ENCODE measurements around the gene RARA. TPM values are rescaled to one million over a fixed set of nuclear protein-coding genes. Genes with fewer than 3 reads are reported as not detected.
"Not testable (repeated sequence)": the region's sequence is repeated elsewhere in the genome, so short reads cannot be mapped to it uniquely, and the experiment has no call there.

RARA gene
- total RNA-seq, 1 donor from 2014 or later, result 19.5 TPM

DNA sequence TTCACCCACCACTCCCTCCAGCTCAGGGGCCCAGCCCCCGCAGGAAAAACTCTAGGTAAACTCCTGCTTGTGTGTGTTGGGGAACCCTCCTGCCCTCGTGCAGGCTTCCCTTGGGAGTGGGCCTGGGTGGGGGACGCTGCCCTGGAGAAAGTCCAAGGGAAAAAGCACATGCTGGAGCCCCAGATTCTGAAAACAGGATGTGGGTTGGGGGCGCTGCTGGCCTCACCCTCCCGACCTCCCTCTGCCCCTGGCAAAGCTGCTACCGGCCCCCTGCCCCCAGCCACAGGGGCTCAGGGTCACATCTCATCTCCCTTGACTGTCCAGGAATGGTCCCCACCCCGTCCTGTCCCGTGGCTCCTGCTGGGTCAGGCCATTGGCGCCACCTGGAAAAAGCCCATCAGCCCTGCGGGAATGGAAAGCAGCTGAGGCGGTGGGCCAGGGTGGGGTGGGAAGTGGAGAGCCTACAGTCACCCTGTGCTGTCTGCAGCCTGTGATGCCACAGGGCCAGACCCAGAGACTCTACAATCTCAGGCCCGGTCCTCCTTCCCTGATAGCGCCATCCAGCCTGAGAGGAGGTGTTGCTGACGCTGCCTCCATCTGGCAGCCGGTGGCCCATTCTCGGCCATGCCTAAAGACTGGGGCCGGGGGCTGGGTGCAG lies 58.0 kb downstream of the RARA start:
- TF ChIP-seq CTCF (conservative IDR thresholded peaks at IDR 0.05; ENCODE audit: low read depth, low read length), result no peak
- no peak for DNase-seq (ENCODE audit: low read depth)
- no peak overlapping the region for H3K4me3 ChIP-seq (ENCODE audit: low read depth, low read length)

GRCh38 chr17:40367728-40368127 lies 58.7 kb downstream of the RARA start:
- not testable (repeated sequence) for DNase-seq (ENCODE audit: low read depth); H3K4me3 ChIP-seq (ENCODE audit: low read depth, low read length)

- no peak for TF ChIP-seq CTCF (conservative IDR thresholded peaks at IDR 0.05; ENCODE audit: low read depth, low read length)
- no peak for DNase-seq (ENCODE audit: low read depth)
- no peak overlapping the region for H3K4me3 ChIP-seq (ENCODE audit: low read depth, low read length)
Measured at GRCh38 chr17:40369923-40370322, 60.9 kb downstream of the RARA start.

DNA sequence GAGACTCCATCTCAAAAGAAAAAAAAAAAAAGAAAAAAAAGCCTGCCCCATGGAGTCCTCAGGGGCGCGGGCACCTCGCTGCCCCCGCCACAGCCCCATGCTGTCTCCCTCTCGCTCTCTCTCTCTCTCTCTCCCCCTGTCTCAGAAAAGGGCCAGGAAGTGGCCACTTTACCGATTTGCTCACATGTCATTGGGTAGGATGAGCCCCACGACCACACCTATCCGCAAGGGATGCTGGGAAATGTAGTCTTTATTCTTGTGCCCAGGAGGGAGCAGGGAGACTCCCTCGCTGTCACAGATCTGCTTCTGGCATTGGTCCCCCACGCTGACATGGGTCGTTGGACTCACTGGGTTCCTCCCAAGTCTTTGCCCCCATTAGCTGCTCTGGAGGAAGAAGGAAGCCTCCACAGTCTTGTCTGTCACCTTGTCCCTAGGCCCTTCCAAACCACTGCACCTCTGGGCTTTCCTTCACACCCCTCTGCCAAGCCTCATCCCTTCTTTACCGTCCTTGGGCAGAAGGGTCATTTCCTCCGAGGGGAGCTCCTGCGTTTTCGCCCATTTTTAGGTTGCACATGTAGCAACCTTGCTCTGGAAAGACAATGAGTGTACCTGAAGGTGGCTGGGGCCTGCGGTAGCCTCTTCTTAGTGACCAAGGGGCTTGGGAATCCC lies 62.4 kb downstream of the RARA start:
- no peak overlapping the region for H3K4me3 ChIP-seq (ENCODE audit: low read depth, low read length)
- DNase-seq (ENCODE audit: low read depth), result no peak
- no peak for TF ChIP-seq CTCF (conservative IDR thresholded peaks at IDR 0.05; ENCODE audit: low read depth, low read length)

DNA sequence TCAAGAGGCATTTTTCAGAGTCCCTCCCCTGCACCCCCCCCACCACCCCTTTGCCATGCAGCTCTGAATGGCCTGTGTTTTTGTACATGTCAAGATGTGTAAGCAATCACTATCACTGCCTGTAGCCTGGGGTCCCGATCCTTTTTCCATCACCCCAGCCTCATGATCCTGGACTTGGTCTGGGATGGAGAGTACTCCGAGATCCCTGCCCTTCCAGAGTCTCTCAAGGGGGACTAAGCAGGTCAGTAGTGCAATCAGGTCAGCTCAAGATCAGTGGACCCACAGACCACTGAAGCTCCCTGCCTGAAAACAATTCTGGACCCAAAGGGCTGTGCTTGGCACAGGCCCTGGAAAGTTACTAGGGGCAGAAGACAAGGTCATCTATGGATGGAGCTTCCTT lies 63.1 kb downstream of the RARA start:
- H3K4me3 ChIP-seq (ENCODE audit: low read depth, low read length), result no peak overlapping the region
- DNase-seq (ENCODE audit: low read depth), result no peak
- TF ChIP-seq CTCF (conservative IDR thresholded peaks at IDR 0.05; ENCODE audit: low read depth, low read length), result no peak

DNA sequence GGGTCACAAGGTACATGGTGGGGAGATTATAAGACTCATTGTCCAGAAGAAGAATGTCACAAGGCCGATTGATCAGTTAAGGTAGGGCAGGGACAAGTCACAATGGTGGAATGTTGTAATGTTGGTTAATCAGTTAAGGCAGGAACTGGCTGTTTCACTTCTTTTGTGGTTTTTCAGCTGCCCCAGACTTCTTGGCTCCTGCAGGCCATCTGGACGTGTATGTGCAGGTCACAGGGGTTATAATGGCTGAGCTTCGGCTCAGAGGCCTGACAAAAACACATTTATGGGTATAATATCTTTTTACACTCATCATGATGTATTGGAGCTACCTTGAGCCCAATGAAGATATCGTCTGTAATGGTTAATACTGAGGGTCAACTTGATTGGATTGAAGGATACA lies 63.7 kb downstream of the RARA start:
- DNase-seq (ENCODE audit: low read depth); H3K4me3 ChIP-seq (ENCODE audit: low read depth, low read length): not testable (repeated sequence)

DNA sequence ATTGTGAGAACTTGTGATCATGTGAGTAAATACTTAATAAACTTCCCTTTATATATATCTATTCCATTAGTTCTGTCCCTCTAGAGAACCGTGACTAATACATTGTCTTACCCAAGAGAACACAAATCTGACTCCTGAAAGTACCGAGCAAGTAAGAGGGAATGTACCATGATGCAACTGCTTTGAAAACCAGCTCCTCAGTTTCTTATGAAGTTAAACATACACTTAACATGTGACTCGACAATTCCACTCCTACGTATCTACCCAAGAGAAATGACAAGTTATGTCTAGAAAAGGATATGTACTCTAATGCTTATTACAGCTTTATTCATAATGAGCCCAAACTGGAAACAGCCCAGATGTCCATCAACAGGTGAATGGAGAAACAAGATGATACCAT lies 64.3 kb downstream of the RARA start:
- H3K4me3 ChIP-seq (ENCODE audit: low read depth, low read length), result no peak overlapping the region
- no peak for TF ChIP-seq CTCF (conservative IDR thresholded peaks at IDR 0.05; ENCODE audit: low read depth, low read length)
- no peak for DNase-seq (ENCODE audit: low read depth)

- DNase-seq (ENCODE audit: low read depth), result no peak
- TF ChIP-seq CTCF (conservative IDR thresholded peaks at IDR 0.05; ENCODE audit: low read depth, low read length), result no peak
Measured at GRCh38 chr17:40373999-40374398, 65.0 kb downstream of the RARA start.

More at GRCh38 chr17:40373999-40374398, 65.0 kb downstream of the RARA start:
- no peak overlapping the region for H3K4me3 ChIP-seq (ENCODE audit: low read depth, low read length)

Measured in epithelial cell of proximal tubule (primary cell).